ENCODE results near the gene SYNE2.

Gene SYNE2

DNA sequence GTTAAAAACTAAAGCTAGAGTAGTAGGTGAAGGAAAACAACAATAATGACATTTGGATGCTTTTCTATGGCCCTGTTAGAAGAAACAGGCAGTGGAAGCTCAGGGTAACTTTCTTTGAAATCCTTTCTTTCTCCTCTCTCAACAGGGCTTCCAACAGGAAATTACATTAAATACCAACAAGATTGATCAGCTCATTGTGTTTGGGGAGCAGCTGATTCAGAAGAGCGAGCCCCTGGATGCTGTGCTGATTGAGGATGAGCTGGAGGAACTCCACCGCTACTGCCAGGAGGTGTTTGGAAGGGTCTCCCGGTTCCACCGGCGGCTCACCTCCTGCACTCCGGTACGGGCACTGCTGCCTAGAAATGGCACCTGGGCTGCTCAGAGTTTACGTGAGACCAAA, 359.9 kb downstream of the SYNE2 start:
- Histone ChIP-seq H3K27me3 (ENCODE audit: control insufficient read depth, insufficient read depth, low read length) (no peaks in the 10 kb centered on the region), H3K36me3 (ENCODE audit: control insufficient read depth, insufficient read depth, low read length) (peaks cover 24% of the 10 kb centered on the region), H3K9me3 (ENCODE audit: control insufficient read depth, low read length) (no peaks in the 10 kb centered on the region), H3K4me1 (ENCODE audit: control insufficient read depth, insufficient read depth, low read length) (peaks cover 4% of the 10 kb centered on the region), H3K4me3 (ENCODE audit: low read length) (no peak overlapping the region), H3K9ac (ENCODE audit: low read length) (no peak overlapping the region)

- Histone ChIP-seq H3K9me3 (ENCODE audit: control insufficient read depth, low read length) (no peaks in the 10 kb centered on the region), H3K4me3 (ENCODE audit: low read length) (no peak overlapping the region), H3K27me3 (ENCODE audit: control insufficient read depth, insufficient read depth, low read length) (no peaks in the 10 kb centered on the region), H3K9ac (ENCODE audit: low read length) (no peak overlapping the region), H3K4me1 (ENCODE audit: control insufficient read depth, insufficient read depth, low read length) (peaks cover 4% of the 10 kb centered on the region), H3K36me3 (ENCODE audit: control insufficient read depth, insufficient read depth, low read length) (peaks cover 24% of the 10 kb centered on the region)
Measured at GRCh38 chr14:64213086-64213485, 360.3 kb downstream of the SYNE2 start.

DNA sequence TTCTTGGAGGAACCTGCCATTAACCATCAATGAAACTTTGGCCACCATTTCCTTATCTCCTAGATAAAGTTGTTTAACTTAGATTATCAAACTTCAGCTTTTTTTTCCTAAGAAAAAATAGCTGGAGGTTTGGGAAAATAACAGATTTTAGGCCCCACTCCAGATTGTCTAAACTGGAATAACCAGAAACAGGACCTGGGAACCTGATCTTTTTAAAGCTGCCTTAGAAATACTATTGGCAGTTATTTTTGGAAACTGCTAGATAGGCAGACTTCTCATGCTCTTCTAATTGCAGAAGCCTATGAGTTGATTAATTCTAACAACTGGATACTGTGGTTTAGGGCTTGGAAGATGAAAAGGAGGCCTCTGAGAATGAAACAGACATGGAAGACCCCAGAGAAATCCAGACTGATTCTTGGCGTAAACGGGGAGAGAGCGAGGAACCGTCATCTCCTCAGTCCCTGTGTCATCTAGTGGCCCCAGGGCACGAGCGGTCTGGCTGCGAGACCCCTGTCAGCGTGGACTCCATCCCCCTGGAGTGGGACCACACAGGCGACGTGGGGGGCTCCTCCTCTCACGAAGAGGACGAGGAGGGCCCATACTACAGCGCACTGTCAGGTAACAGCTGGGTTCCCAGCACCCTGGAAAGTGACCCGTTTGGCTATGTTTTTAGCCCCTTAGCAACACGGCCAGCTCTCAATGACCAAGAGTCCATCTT, 361.2 kb downstream of the SYNE2 start:
- Histone ChIP-seq H3K4me1 (ENCODE audit: control insufficient read depth, insufficient read depth, low read length) (peaks cover 4% of the 10 kb centered on the region), H3K27me3 (ENCODE audit: control insufficient read depth, insufficient read depth, low read length) (no peaks in the 10 kb centered on the region), H3K9ac (ENCODE audit: low read length) (no peak overlapping the region), H3K9me3 (ENCODE audit: control insufficient read depth, low read length) (no peaks in the 10 kb centered on the region), H3K36me3 (ENCODE audit: control insufficient read depth, insufficient read depth, low read length) (peaks cover 21% of the 10 kb centered on the region), H3K4me3 (ENCODE audit: low read length) (no peak overlapping the region)

GRCh38 chr14:64215274-64215673, 362.5 kb downstream of the SYNE2 start:
- Histone ChIP-seq H3K4me1 (ENCODE audit: control insufficient read depth, insufficient read depth, low read length) (no peaks in the 10 kb centered on the region), H3K36me3 (ENCODE audit: control insufficient read depth, insufficient read depth, low read length) (peaks cover 10% of the 10 kb centered on the region), H3K4me3 (ENCODE audit: low read length) (no peak overlapping the region), H3K9me3 (ENCODE audit: control insufficient read depth, low read length) (no peaks in the 10 kb centered on the region), H3K9ac (ENCODE audit: low read length) (no peak overlapping the region), H3K27me3 (ENCODE audit: control insufficient read depth, insufficient read depth, low read length) (no peaks in the 10 kb centered on the region)

DNA sequence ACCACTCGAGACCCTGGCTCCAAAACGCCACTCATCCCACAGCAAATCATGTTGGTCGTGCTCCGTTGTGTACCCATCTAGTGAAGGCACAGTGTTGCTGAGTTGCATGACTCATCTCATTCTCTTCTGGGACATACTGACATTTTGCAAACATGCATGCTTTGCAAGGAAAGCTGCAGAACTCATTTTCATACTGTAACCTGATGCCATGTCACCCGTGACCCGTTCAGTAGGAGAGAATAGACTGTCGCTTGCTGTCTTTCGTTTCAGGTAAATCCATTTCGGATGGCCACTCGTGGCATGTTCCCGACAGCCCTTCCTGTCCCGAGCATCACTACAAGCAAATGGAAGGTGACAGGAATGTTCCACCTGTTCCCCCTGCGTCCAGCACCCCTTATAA, 363.2 kb downstream of the SYNE2 start:
- no peak overlapping the region for H3K9ac ChIP-seq (ENCODE audit: low read length)
- H3K4me1 ChIP-seq (ENCODE audit: control insufficient read depth, insufficient read depth, low read length) = no peaks in the 10 kb centered on the region
- peaks cover 12% of the 10 kb centered on the region for H3K36me3 ChIP-seq (ENCODE audit: control insufficient read depth, insufficient read depth, low read length)
- no peaks in the 10 kb centered on the region for H3K27me3 ChIP-seq (ENCODE audit: control insufficient read depth, insufficient read depth, low read length)
- H3K9me3 ChIP-seq (ENCODE audit: control insufficient read depth, low read length) = no peaks in the 10 kb centered on the region
- no peak overlapping the region for H3K4me3 ChIP-seq (ENCODE audit: low read length)

- H3K9me3 ChIP-seq (ENCODE audit: control insufficient read depth, low read length) = no peaks in the 10 kb centered on the region
- no peaks in the 10 kb centered on the region for H3K4me1 ChIP-seq (ENCODE audit: control insufficient read depth, insufficient read depth, low read length)
- H3K27me3 ChIP-seq (ENCODE audit: control insufficient read depth, insufficient read depth, low read length) = no peaks in the 10 kb centered on the region
- no peak overlapping the region for H3K4me3 ChIP-seq (ENCODE audit: low read length)
- no peak overlapping the region for H3K9ac ChIP-seq (ENCODE audit: low read length)
- H3K36me3 ChIP-seq (ENCODE audit: control insufficient read depth, insufficient read depth, low read length) = peaks cover 12% of the 10 kb centered on the region
Measured at GRCh38 chr14:64217308-64217707, 364.5 kb downstream of the SYNE2 start.

- Histone ChIP-seq H3K4me3 (ENCODE audit: low read length) (no peak overlapping the region), H3K9me3 (ENCODE audit: control insufficient read depth, low read length) (no peaks in the 10 kb centered on the region), H3K36me3 (ENCODE audit: control insufficient read depth, insufficient read depth, low read length) (peaks cover 12% of the 10 kb centered on the region), H3K4me1 (ENCODE audit: control insufficient read depth, insufficient read depth, low read length) (no peaks in the 10 kb centered on the region), H3K27me3 (ENCODE audit: control insufficient read depth, insufficient read depth, low read length) (no peaks in the 10 kb centered on the region), H3K9ac (ENCODE audit: low read length) (no peak overlapping the region)
Measured at GRCh38 chr14:64217834-64218233, 365.0 kb downstream of the SYNE2 start.

- H3K4me1 ChIP-seq (ENCODE audit: control insufficient read depth, insufficient read depth, low read length) = no peaks in the 10 kb centered on the region
- no peak overlapping the region for H3K9ac ChIP-seq (ENCODE audit: low read length)
- H3K4me3 ChIP-seq (ENCODE audit: low read length) = no peak overlapping the region
- no peaks in the 10 kb centered on the region for H3K9me3 ChIP-seq (ENCODE audit: control insufficient read depth, low read length)
- peaks cover 18% of the 10 kb centered on the region for H3K36me3 ChIP-seq (ENCODE audit: control insufficient read depth, insufficient read depth, low read length)
- H3K27me3 ChIP-seq (ENCODE audit: control insufficient read depth, insufficient read depth, low read length) = no peaks in the 10 kb centered on the region
Measured at GRCh38 chr14:64218344-64219240, 365.8 kb downstream of the SYNE2 start.

DNA sequence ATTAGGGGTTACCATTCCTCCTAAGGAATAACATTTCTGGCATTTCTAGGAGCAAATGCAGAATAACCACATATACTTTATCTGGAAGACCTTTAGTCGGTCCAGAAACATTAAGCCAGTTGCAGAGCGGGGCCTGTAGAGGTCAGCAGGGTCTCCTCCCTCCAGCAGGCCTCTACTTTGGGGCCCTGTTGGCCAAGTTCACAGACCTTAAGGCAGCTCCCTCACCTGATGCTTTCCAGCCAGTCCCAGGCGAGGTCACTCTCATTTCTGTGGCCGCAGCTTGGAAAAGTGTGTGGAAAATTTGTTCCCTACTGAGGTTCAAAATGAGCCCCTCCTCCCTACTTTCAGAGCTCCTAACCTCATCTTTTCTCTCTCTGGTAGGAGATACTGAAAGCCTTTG, 367.3 kb downstream of the SYNE2 start:
- no peaks in the 10 kb centered on the region for H3K27me3 ChIP-seq (ENCODE audit: control insufficient read depth, insufficient read depth, low read length)
- no peak overlapping the region for H3K9ac ChIP-seq (ENCODE audit: low read length)
- peaks cover 20% of the 10 kb centered on the region for H3K36me3 ChIP-seq (ENCODE audit: control insufficient read depth, insufficient read depth, low read length)
- no peaks in the 10 kb centered on the region for H3K9me3 ChIP-seq (ENCODE audit: control insufficient read depth, low read length)
- no peaks in the 10 kb centered on the region for H3K4me1 ChIP-seq (ENCODE audit: control insufficient read depth, insufficient read depth, low read length)
- no peak overlapping the region for H3K4me3 ChIP-seq (ENCODE audit: low read length)

- H3K4me3 ChIP-seq (ENCODE audit: low read length) = no peak overlapping the region
Measured at GRCh38 chr14:64220466-64220865, 367.7 kb downstream of the SYNE2 start.

DNA sequence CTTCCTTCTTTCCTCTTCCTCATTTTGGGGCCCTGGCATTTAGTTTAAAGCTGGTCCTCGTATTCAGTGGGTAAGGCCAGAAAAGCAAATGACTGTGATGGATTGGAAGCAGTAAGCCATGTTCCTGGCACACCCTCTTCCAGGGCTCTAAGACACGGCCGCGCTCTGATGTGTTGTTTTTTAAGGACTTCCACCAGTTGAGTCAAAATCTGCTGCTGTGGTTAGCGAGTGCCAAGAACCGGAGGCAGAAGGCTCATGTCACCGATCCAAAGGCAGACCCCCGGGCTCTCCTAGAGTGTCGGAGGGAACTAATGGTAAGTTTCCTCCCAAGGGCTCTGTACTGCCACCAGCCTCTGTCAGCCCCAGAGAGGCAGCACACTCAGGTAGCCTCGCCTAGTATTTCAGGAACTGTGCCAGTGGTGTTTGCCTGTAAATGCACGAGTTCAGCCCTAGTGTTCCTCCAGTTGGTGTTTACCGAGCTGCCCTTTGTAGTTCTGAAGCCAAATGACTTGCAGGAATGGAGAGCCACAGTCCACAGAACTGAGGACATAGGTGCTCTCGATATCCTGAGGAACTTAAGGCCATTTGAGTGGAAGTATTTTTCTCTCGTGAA, 368.7 kb downstream of the SYNE2 start:
- no peaks in the 10 kb centered on the region for H3K4me1 ChIP-seq (ENCODE audit: control insufficient read depth, insufficient read depth, low read length)
- no peaks in the 10 kb centered on the region for H3K27me3 ChIP-seq (ENCODE audit: control insufficient read depth, insufficient read depth, low read length)
- H3K4me3 ChIP-seq (ENCODE audit: low read length) = no peak overlapping the region
- H3K9ac ChIP-seq (ENCODE audit: low read length) = no peak overlapping the region
- H3K9me3 ChIP-seq (ENCODE audit: control insufficient read depth, low read length) = no peaks in the 10 kb centered on the region
- peaks cover 13% of the 10 kb centered on the region for H3K36me3 ChIP-seq (ENCODE audit: control insufficient read depth, insufficient read depth, low read length)

More at GRCh38 chr14:64220466-64220865, 367.7 kb downstream of the SYNE2 start:
- Histone ChIP-seq H3K27me3 (ENCODE audit: control insufficient read depth, insufficient read depth, low read length) (no peaks in the 10 kb centered on the region), H3K9me3 (ENCODE audit: control insufficient read depth, low read length) (no peaks in the 10 kb centered on the region), H3K4me1 (ENCODE audit: control insufficient read depth, insufficient read depth, low read length) (no peaks in the 10 kb centered on the region), H3K9ac (ENCODE audit: low read length) (no peak overlapping the region), H3K36me3 (ENCODE audit: control insufficient read depth, insufficient read depth, low read length) (peaks cover 17% of the 10 kb centered on the region)

GRCh38 chr14:64225151-64225757, 372.4 kb downstream of the SYNE2 start:
- Histone ChIP-seq H3K4me3 (ENCODE audit: low read length) (no peak overlapping the region), H3K36me3 (ENCODE audit: control insufficient read depth, insufficient read depth, low read length) (peaks cover 13% of the 10 kb centered on the region), H3K27me3 (ENCODE audit: control insufficient read depth, insufficient read depth, low read length) (no peaks in the 10 kb centered on the region), H3K4me1 (ENCODE audit: control insufficient read depth, insufficient read depth, low read length) (no peaks in the 10 kb centered on the region), H3K9me3 (ENCODE audit: control insufficient read depth, low read length) (no peaks in the 10 kb centered on the region), H3K9ac (ENCODE audit: low read length) (no peak overlapping the region)
